Cardiac fibroblast (primary cell): ENCODE data around the gene WWC2.
"Not testable (repeated sequence)": the region's sequence is repeated elsewhere in the genome, so short reads cannot be mapped to it uniquely, and the experiment has no call there.

Experiments
- DNase-seq, 2 donors: peaks; one replicate each; pipeline versions ENCODE4 v3.0.0 to v3.0.0-alpha.2; 2010; ENCODE audit warnings: low read depth in 2 of 2
- H3K4me3 ChIP-seq, 2 donors: replicated peaks in 1 of 2; 1 replicate in 1 of 2; 2 replicates in 1 of 2; pipeline ENCODE4 v1.5.1; 2011; ENCODE audit warnings: low read depth in 2 of 2, low read length in 2 of 2, mild to moderate bottlenecking in 2 of 2, moderate library complexity in 1 of 2
- CTCF ChIP-seq: IDR thresholded peaks from one replicate; pipeline ENCODE4 v1.5.1; 2011; ENCODE audit warnings: low read depth, mild to moderate bottlenecking, low read length, inconsistent platforms

Gene WWC2

DNA sequence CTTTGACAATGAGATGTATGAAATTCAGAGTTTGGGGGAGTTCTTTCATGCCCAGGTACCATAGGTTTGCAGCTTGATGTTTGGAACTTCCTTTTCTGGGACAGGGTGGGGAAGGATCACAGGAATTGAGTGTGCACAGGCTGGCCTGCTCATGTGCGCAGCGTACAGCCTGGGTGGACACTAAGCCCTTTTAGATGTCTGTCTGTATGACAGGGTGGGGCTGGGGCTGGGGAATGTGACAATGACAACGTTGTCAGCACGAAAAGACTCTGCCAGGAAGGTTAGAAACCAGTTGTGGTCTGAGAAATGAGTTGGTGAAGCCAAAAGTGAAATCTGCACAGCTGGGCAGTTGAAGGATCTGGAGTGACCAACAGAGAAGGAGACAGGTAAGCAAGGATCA lies 47.4 kb downstream of the WWC2 start:
- no peak for DNase-seq
- H3K4me3 ChIP-seq: no peak overlapping the region
- TF ChIP-seq CTCF: no peak

GRCh38 chr4:183147196-183147595 lies 48.1 kb downstream of the WWC2 start:
- TF ChIP-seq CTCF: no peak
- no peak for DNase-seq
- no peak overlapping the region for H3K4me3 ChIP-seq

DNA sequence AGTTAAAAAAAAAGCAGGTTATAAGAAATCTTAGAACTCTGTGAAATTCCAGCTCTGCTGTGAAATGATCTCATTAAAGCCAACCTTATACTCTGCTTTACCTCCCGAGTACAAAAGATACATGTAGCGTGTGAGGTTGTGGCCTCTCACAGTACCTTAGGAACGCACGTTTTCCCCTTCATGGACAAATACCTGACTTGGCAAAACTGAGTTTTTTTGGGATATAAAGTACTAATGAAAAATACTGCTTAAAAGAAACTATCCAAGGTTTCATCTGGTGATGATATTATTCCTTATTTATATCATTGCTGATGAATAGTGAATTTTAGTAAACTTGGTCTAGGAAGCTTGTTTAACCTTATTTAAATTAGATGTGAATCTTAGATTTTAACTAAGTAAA lies 48.9 kb downstream of the WWC2 start:
- DNase-seq: no peak
- TF ChIP-seq CTCF: no peak
- H3K4me3 ChIP-seq: no peak overlapping the region

GRCh38 chr4:183149616-183150539 lies 50.8 kb downstream of the WWC2 start:
- no peak for DNase-seq
- no peak overlapping the region for H3K4me3 ChIP-seq
- no peak for TF ChIP-seq CTCF

- not testable (repeated sequence) for H3K4me3 ChIP-seq, DNase-seq
These were observed 51.6 kb downstream of the WWC2 start for GRCh38 chr4:183150664-183151063.

DNA sequence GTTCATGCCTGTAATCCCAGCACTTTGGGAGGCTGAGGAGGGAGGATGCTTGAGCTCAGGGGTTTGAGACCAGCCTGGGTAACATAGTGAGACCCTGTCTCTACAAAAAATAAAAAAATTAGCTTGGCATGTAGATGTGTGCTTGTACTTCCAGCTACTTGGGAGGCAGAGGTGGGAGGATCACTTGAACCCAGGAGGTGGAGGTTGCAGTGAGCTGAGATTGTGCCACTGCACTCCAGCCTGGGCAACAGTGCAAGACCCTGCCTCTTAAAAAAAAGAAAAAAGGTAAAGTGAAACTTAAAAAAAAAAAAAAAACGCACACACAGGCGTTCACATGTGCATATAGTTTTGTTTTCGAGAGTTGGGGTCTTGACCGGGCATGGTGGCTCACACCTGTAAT lies 53.2 kb downstream of the WWC2 start:
- H3K4me3 ChIP-seq: not testable (repeated sequence)

DNA sequence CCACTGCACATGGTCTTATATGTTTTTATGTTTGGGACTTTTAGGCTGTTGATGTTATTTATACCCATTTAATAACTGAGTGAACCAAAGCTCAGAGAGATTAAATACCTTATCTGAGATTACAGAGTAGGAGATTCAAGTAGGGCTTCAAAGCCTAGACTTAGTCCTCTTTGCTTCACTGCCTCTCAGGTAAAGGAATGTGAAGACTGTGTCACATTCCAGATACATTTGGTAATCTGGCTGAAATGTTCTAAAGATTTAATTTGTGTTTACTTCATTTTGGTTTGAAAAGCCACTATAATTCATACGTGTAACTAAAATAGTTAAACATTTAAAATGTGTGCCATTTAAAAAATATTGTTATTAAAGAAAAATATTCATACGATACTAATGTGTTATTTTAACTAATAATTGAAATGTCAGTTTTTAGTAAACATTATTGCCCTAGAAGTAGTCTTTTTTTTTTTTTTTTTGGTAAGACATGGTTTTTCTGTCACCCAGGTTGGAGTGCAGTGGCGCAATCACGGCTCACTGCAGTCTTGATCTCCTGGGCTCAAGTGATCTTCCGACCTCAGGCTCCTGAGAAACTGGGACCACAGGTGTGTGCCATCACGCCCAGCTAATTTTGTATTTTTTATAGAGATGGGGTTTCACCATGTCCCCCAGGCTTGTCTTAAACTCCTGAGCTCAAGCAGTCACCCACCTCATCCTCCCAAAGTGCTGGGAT lies 54.3 kb downstream of the WWC2 start:
- no peak overlapping the region for H3K4me3 ChIP-seq
- TF ChIP-seq CTCF: no peak
- no peak for DNase-seq

More for the DNA sequence above, 53.2 kb downstream of the WWC2 start:
- DNase-seq: not testable (repeated sequence)
